HCT116 (cell line): ENCODE measurements around the gene PC. TPM values are rescaled to one million over a fixed set of nuclear protein-coding genes. Genes with fewer than 3 reads are reported as not detected.

Experiments used
- ATAC-seq: fragments of 200-7000 bp; cut with Tn5 transposase; 2 replicates; pipeline ENCODE4 v1.9.1; 2020; ENCODE audit warnings: mild to moderate bottlenecking, moderate library complexity
- BruUV-seq: library from RNA; stranded (reverse); fragments of 400-500 nt; replicated peaks from 2 replicates; lab custom pipeline; 2021; lab: Mats Ljungman, UMichigan
- CTCF ChIA-PET: fragments of 300-600 bp; sonication (Branson Sonifier 250); formaldehyde crosslinking; loops from one replicate; lab custom pipeline; 2021; ENCODE audit warnings: antibody characterized with exemption; lab: Charles Lee
- POLR2A ChIA-PET: fragments of 300-600, 350-600 bp; sonication (Branson Sonifier 250); formaldehyde crosslinking; loops from one replicate; lab custom pipeline; 2021; ENCODE audit warnings: antibody characterized with exemption; lab: Charles Lee
- RAD21 ChIA-PET, 2 experiments: fragments of 300-600 bp; sonication (Branson Sonifier 250); formaldehyde crosslinking; loops; one replicate each; lab custom pipeline; 2023; ENCODE audit warnings: low total read pairs in 2 of 2; ENCODE audit not compliant: uncharacterized antibody in 2 of 2, unreplicated experiment in 2 of 2, low non-redundant PET in 1 of 2; lab: Charles Lee
- DNase-seq: peaks from one replicate; pipeline ENCODE4 v3.0.0-alpha.2; 2010; ENCODE audit warnings: low read depth, low spot score
- H2AFZ ChIP-seq: fragments of 200-600 bp; shearing (Covaris generic), sonication (generic); 2 replicates; pipeline ENCODE4 v1.6.1; 2017; ENCODE audit warnings: low read depth, mixed run types, mixed read lengths, antibody characterized with exemption, low read length; ENCODE audit not compliant: poor library complexity, severe bottlenecking
- H3K27ac ChIP-seq: 2 replicates; pipeline ENCODE4 v1.5.1; 2012; ENCODE audit warnings: low read depth, low read length
- H3K27me3 ChIP-seq: fragments of 200-600 bp; sonication (generic); 2 replicates; pipeline ENCODE4 v1.6.1; 2016; ENCODE audit warnings: mixed run types, low read length, mixed read lengths; ENCODE audit not compliant: insufficient read depth
- H3K36me3 ChIP-seq, 2 experiments: fragments of 200-500 bp in 1 of 2; fragments of 200-600 bp in 1 of 2; sonication (Bioruptor generic) in 1 of 2; sonication (generic) in 1 of 2; 2 replicates each; pipeline versions ENCODE4 v1.5.1 to v1.6.1; 2014 to 2016; ENCODE audit warnings: low read length in 2 of 2, inconsistent platforms in 1 of 2, mixed read lengths in 1 of 2, mixed run types in 1 of 2; ENCODE audit not compliant: insufficient read depth in 2 of 2, control insufficient read depth in 1 of 2
- H3K4me1 ChIP-seq, 2 experiments: fragments of 200-600 bp in 1 of 2; sonication (generic) in 1 of 2; 2 replicates each; pipeline versions ENCODE4 v1.5.1 to v1.6.1; 2012 to 2017; ENCODE audit warnings: low read length in 2 of 2, inconsistent platforms in 1 of 2, mild to moderate bottlenecking in 1 of 2, mixed read lengths in 1 of 2, mixed run types in 1 of 2, moderate library complexity in 1 of 2; ENCODE audit not compliant: insufficient read depth in 2 of 2, control insufficient read depth in 1 of 2
- H3K4me2 ChIP-seq: fragments of 200-600 bp; sonication (generic); 2 replicates; pipeline ENCODE4 v1.6.1; 2017; ENCODE audit warnings: mixed run types, low read length, mixed read lengths
- H3K4me3 ChIP-seq, 2 experiments: fragments of 200-600 bp in 1 of 2; sonication (generic) in 1 of 2; replicated peaks in 1 of 2; 2 replicates each; pipeline ENCODE4 v1.5.1; 2011 to 2016; ENCODE audit warnings: low read length in 2 of 2, control low read depth in 1 of 2, low read depth in 1 of 2, mild to moderate bottlenecking in 1 of 2, mixed read lengths in 1 of 2, mixed run types in 1 of 2
- H3K79me2 ChIP-seq: fragments of 200-600 bp; sonication (generic); 2 replicates; pipeline ENCODE4 v1.6.1; 2017; ENCODE audit warnings: mild to moderate bottlenecking, mixed run types, low read length, moderate library complexity, mixed read lengths; ENCODE audit not compliant: insufficient read depth
- H3K9ac ChIP-seq: fragments of 200-600 bp; sonication (generic); 2 replicates; pipeline ENCODE4 v1.6.1; 2016; ENCODE audit warnings: low read length, mixed read lengths
- H3K9me2 ChIP-seq: fragments of 200-600 bp; sonication (generic), shearing (Covaris generic); 2 replicates; pipeline ENCODE4 v1.6.1; 2017; ENCODE audit warnings: mixed run types, mild to moderate bottlenecking, moderate library complexity; ENCODE audit not compliant: insufficient read depth
- H3K9me3 ChIP-seq, 2 experiments: fragments of 200-500 bp in 1 of 2; fragments of 200-600 bp in 1 of 2; sonication (Bioruptor generic) in 1 of 2; sonication (generic) in 1 of 2; 2 replicates each; pipeline ENCODE4 v1.6.1; 2014 to 2017; ENCODE audit warnings: low read length in 2 of 2, mixed read lengths in 2 of 2, inconsistent platforms in 1 of 2, low read depth in 1 of 2, mild to moderate bottlenecking in 1 of 2, mixed run types in 1 of 2, moderate library complexity in 1 of 2; ENCODE audit not compliant: control insufficient read depth in 1 of 2, insufficient read depth in 1 of 2
- H4K20me1 ChIP-seq: fragments of 200-600 bp; sonication (generic), shearing (Covaris generic); 2 replicates; pipeline ENCODE4 v1.6.1; 2017; ENCODE audit warnings: mixed run types, mild to moderate bottlenecking, moderate library complexity; ENCODE audit not compliant: insufficient read depth
- ATF3 ChIP-seq: IDR thresholded peaks from 2 replicates; pipeline ENCODE4 v1.6.1; 2012
- CEBPB ChIP-seq: IDR thresholded peaks from 2 replicates; pipeline ENCODE4 v1.6.1; 2012; ENCODE audit warnings: low read depth
- CTCF ChIP-seq, 3 experiments: fragments of 200-600 bp in 1 of 3; sonication (generic) in 1 of 3; IDR thresholded peaks in 2 of 3; conservative IDR thresholded peaks in 1 of 3; 2 replicates each; pipeline ENCODE4 v1.5.1; 2012 to 2017; ENCODE audit warnings: low read depth in 2 of 3, low read length in 2 of 3, antibody characterized with exemption in 1 of 3, borderline replicate concordance in 1 of 3, control low read depth in 1 of 3, mild to moderate bottlenecking in 1 of 3, mixed read lengths in 1 of 3, mixed run types in 1 of 3, moderate library complexity in 1 of 3; ENCODE audit not compliant: insufficient read depth in 1 of 3
- EZH2 ChIP-seq: fragments of 200-600 bp; sonication (generic); IDR thresholded peaks from 2 replicates; pipeline ENCODE4 v1.6.1; 2017; ENCODE audit warnings: antibody characterized with exemption, mixed run types
- EZH2phosphoT487 ChIP-seq: fragments of 200-600 bp; IDR thresholded peaks from 2 replicates; pipeline ENCODE4 v1.6.1; 2018; ENCODE audit warnings: antibody characterized with exemption, borderline replicate concordance
- FOSL1 ChIP-seq: IDR thresholded peaks from 2 replicates; pipeline ENCODE4 v1.6.1; 2012; ENCODE audit warnings: low read depth
- MAX ChIP-seq: IDR thresholded peaks from 2 replicates; pipeline ENCODE4 v1.6.1; 2012
- POLR2A ChIP-seq: IDR thresholded peaks from 2 replicates; pipeline ENCODE4 v1.7.0; 2011; ENCODE audit warnings: borderline replicate concordance; ENCODE audit not compliant: insufficient read depth, insufficient read length; ENCODE audit errors: extremely low read depth
- POLR2AphosphoS5 ChIP-seq: IDR thresholded peaks from 2 replicates; pipeline ENCODE4 v1.6.1; 2011; ENCODE audit warnings: mild to moderate bottlenecking, low read depth, low read length, moderate library complexity
- RAD21 ChIP-seq: IDR thresholded peaks from 2 replicates; pipeline ENCODE4 v1.6.1; 2012; ENCODE audit warnings: low read depth, mild to moderate bottlenecking
- REST ChIP-seq: IDR thresholded peaks from 2 replicates; pipeline ENCODE4 v1.6.1; 2012; ENCODE audit warnings: low read depth
- SP1 ChIP-seq: IDR thresholded peaks from 2 replicates; pipeline ENCODE4 v1.6.1; 2012; ENCODE audit warnings: low read depth
- SRF ChIP-seq: IDR thresholded peaks from 2 replicates; pipeline ENCODE4 v1.6.1; 2012; ENCODE audit warnings: low read depth
- TCF7L2 ChIP-seq: IDR thresholded peaks from 2 replicates; pipeline ENCODE4 v1.7.0; 2011; ENCODE audit warnings: borderline replicate concordance, inconsistent platforms; ENCODE audit not compliant: insufficient read depth, insufficient read length; ENCODE audit errors: extremely low read depth
- YY1 ChIP-seq: IDR thresholded peaks from 2 replicates; pipeline ENCODE4 v1.6.1; 2011; ENCODE audit warnings: low read length, low read depth, moderate library complexity, mild to moderate bottlenecking; ENCODE audit not compliant: insufficient replicate concordance; ENCODE audit errors: extremely low read depth
- ZBTB33 ChIP-seq: IDR thresholded peaks from 2 replicates; pipeline ENCODE4 v1.6.1; 2011; ENCODE audit warnings: mild to moderate bottlenecking, low read length, moderate library complexity; ENCODE audit not compliant: insufficient replicate concordance; ENCODE audit errors: extremely low read depth
- ZFX ChIP-seq: fragments of 450-650 bp; IDR thresholded peaks from 2 replicates; pipeline ENCODE4 v1.6.1; 2017
- intact Hi-C: fragments of 100-400 bp; cut with micrococcal nuclease; formaldehyde crosslinking; loops from 2 replicates; pipeline ENCODE4 v1.10.0; 2022
- total RNA-seq: library from RNA; stranded (reverse); gene quantifications from one replicate; pipeline ENCODE4 v1.2.1, GENCODE V29; 2021; ENCODE audit not compliant: unreplicated experiment

Gene PC
- total RNA-seq, 1 experiment from 2014 or later: 24.1 TPM

- TF ChIP-seq SRF (no peak), RAD21 (no peak), ZFX (no peak), CEBPB (no peak), POLR2AphosphoS5 (no peak), TCF7L2 (no peak), EZH2phosphoT487 (no peak), REST (no peak), FOSL1 (no peak), ATF3 (no peak), MAX (no peak), YY1 (no peak), ZBTB33 (no peak), EZH2 (no peak), CTCF (IDR thresholded peaks at IDR 0.05 in 2 of 3, conservative IDR thresholded peaks at IDR 0.05 in 1 of 3; ENCODE audit: borderline replicate concordance in 1 of 3, insufficient read depth in 1 of 3, low read depth in 2 of 3, low read length in 2 of 3) (no peak), POLR2A (no peak), SP1 (no peak)
- TF ChIP-seq, all 23 proteins: peak for 0
- Histone ChIP-seq H3K79me2 (no peaks in the 10 kb centered on the region), H2AFZ (no peak overlapping the region), H3K4me3 (no peak overlapping the region), H3K9me2 (no peaks in the 10 kb centered on the region), H3K9ac (no peak overlapping the region), H3K27ac (no peak overlapping the region), H4K20me1 (no peaks in the 10 kb centered on the region), H3K4me2 (no peak overlapping the region), H3K4me1 (peaks cover 4 to 11% of the 10 kb centered on the region in 2 experiments; a peak in 1 of 4 replicates), H3K36me3 (no peaks in the 10 kb centered on the region), H3K27me3 (no peaks in the 10 kb centered on the region), H3K9me3 (no peaks in the 10 kb centered on the region)
- RAD21 ChIA-PET: no interaction called here
- ATAC-seq (no peak), DNase-seq (no peak)
- POLR2A ChIA-PET: no interaction called here
- intact Hi-C loops: no loop called here
- CTCF ChIA-PET: no interaction called here
- BruUV-seq: no TSS peak
Observed at GRCh38 chr11:66912361-66912760, 45.8 kb downstream of the PC start.
